ENCODE data around the gene SLC17A1. TPM values are rescaled to one million over a fixed set of nuclear protein-coding genes. Genes with fewer than 3 reads are reported as not detected.

Gene SLC17A1
- total RNA-seq, 4 donors from 2014 or later = not detected

DNA sequence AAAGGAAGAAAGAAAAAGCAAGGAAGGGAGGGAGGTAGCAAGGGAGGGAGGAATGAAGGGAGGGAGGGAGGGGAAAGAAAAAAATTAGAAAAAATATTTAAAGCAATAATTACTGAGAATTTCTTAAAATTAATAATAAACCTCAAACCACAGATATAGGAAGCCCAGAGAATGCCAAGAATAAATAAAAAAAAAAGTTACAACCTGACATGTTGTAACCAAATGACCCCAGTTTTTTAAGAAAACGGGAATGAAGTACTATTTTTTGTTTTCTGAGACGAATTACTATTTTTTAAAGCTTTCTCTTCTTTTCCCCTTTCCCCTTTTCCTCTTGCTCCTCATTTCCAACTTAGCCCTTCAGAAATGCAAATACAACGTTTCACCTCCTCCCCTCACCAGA is 16.7 kb downstream of the SLC17A1 start:
- TF ChIP-seq CTCF (IDR thresholded peaks at IDR 0.05) (no peak), POLR2A (IDR thresholded peaks at IDR 0.05) (no peak), EP300 (IDR thresholded peaks at IDR 0.05) (no peak)
- Histone ChIP-seq H3K27me3 (no peaks in the 10 kb centered on the region), H3K9me3 (peaks cover 0 to 3% (median 0%) of the 10 kb centered on the region in 4 donors), H3K27ac (no peak overlapping the region), H3K4me1 (no peaks in the 10 kb centered on the region), H3K36me3 (no peaks in the 10 kb centered on the region), H3K4me3 (no peak overlapping the region)
- no peak for DNase-seq (ENCODE audit: low spot score in 2 of 2)
- 63 to 65% methylated on average over 3 of the region's 3 CpGs for WGBS, 2 donors

- Histone ChIP-seq H3K4me1 (no peaks in the 10 kb centered on the region), H3K27me3 (no peaks in the 10 kb centered on the region), H3K27ac (no peak overlapping the region), H3K9me3 (peaks cover 0 to 4% (median 0%) of the 10 kb centered on the region in 4 donors), H3K4me3 (no peak overlapping the region), H3K36me3 (no peaks in the 10 kb centered on the region)
- WGBS, 2 donors = 92 to 94% methylated on average over 2 of the region's 2 CpGs
- TF ChIP-seq POLR2A (IDR thresholded peaks at IDR 0.05) = no peak
- no peak for TF ChIP-seq EP300 (IDR thresholded peaks at IDR 0.05)
- TF ChIP-seq CTCF (IDR thresholded peaks at IDR 0.05) = no peak
- no peak for DNase-seq (ENCODE audit: low spot score in 2 of 2)
Observed at GRCh38 chr6:25804804-25805203, 27.0 kb downstream of the SLC17A1 start.

GRCh38 chr6:25801436-25801835 is 30.4 kb downstream of the SLC17A1 start:
- Histone ChIP-seq H3K36me3 (no peaks in the 10 kb centered on the region), H3K9me3 (peaks cover 0 to 4% (median 0%) of the 10 kb centered on the region in 4 donors), H3K4me3 (no peak overlapping the region), H3K27me3 (no peaks in the 10 kb centered on the region), H3K4me1 (no peaks in the 10 kb centered on the region), H3K27ac (no peak overlapping the region)
- no peak for DNase-seq (ENCODE audit: low spot score in 2 of 2)
- 82 to 85% methylated on average over 4 of the region's 4 CpGs for WGBS, 2 donors
- TF ChIP-seq CTCF (IDR thresholded peaks at IDR 0.05) (no peak), POLR2A (IDR thresholded peaks at IDR 0.05) (no peak), EP300 (IDR thresholded peaks at IDR 0.05) (no peak)

- Histone ChIP-seq H3K27ac (no peak overlapping the region), H3K9me3 (no peaks in the 10 kb centered on the region), H3K27me3 (no peaks in the 10 kb centered on the region), H3K4me1 (no peaks in the 10 kb centered on the region), H3K36me3 (no peaks in the 10 kb centered on the region), H3K4me3 (no peak overlapping the region)
- 89 to 92% methylated on average over 2 of the region's 2 CpGs for WGBS, 2 donors
- TF ChIP-seq POLR2A (IDR thresholded peaks at IDR 0.05) = no peak
- TF ChIP-seq CTCF (IDR thresholded peaks at IDR 0.05) = no peak
- TF ChIP-seq EP300 (IDR thresholded peaks at IDR 0.05) = no peak
- no peak for DNase-seq (ENCODE audit: low spot score in 2 of 2)
Observed at GRCh38 chr6:25794784-25795183, 37.1 kb downstream of the SLC17A1 start.

- DNase-seq (ENCODE audit: low spot score in 2 of 2) = no peak
- Histone ChIP-seq H3K9me3 (no peaks in the 10 kb centered on the region), H3K27me3 (no peaks in the 10 kb centered on the region), H3K27ac (no peak overlapping the region), H3K36me3 (no peaks in the 10 kb centered on the region), H3K4me1 (no peaks in the 10 kb centered on the region), H3K4me3 (no peak overlapping the region)
- TF ChIP-seq POLR2A (IDR thresholded peaks at IDR 0.05) (no peak), CTCF (IDR thresholded peaks at IDR 0.05) (no peak)
- WGBS, 2 donors = 89 to 92% methylated on average over 1 of the region's 1 CpG
Observed at GRCh38 chr6:25793970-25794369, 37.9 kb downstream of the SLC17A1 start.

All from tibial nerve (tissue), 4 donors.